Measurements from ENCODE around the gene SEPTIN1.

DNA sequence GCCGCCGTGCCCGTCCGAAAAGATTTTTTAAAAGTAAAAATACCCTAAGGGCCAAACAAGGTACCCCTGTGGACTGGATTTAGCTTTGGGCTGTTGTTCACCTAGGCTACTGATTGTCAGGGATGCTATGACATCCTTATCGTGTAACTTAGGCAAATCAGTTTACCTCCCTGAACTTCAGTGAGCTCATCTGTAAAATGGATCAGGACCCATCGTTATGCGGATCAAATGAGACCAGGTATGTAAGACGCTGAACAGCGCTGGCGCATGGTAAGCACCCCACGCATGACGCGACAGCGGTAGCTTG is 24.4 kb upstream of the SEPTIN1 start:
- TF ChIP-seq POLR2A (IDR thresholded peaks at IDR 0.05; ENCODE audit: borderline replicate concordance, extremely low read depth, insufficient read depth, insufficient read length) = no peak
- TF ChIP-seq, protein P1, sequence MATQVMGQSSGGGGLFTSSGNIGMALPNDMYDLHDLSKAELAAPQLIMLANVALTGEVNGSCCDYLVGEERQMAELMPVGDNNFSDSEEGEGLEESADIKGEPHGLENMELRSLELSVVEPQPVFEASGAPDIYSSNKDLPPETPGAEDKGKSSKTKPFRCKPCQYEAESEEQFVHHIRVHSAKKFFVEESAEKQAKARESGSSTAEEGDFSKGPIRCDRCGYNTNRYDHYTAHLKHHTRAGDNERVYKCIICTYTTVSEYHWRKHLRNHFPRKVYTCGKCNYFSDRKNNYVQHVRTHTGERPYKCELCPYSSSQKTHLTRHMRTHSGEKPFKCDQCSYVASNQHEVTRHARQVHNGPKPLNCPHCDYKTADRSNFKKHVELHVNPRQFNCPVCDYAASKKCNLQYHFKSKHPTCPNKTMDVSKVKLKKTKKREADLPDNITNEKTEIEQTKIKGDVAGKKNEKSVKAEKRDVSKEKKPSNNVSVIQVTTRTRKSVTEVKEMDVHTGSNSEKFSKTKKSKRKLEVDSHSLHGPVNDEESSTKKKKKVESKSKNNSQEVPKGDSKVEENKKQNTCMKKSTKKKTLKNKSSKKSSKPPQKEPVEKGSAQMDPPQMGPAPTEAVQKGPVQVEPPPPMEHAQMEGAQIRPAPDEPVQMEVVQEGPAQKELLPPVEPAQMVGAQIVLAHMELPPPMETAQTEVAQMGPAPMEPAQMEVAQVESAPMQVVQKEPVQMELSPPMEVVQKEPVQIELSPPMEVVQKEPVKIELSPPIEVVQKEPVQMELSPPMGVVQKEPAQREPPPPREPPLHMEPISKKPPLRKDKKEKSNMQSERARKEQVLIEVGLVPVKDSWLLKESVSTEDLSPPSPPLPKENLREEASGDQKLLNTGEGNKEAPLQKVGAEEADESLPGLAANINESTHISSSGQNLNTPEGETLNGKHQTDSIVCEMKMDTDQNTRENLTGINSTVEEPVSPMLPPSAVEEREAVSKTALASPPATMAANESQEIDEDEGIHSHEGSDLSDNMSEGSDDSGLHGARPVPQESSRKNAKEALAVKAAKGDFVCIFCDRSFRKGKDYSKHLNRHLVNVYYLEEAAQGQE (IDR thresholded peaks at IDR 0.05; ENCODE audit: low read depth) = no peak
- no peak for TF ChIP-seq YY1 (IDR thresholded peaks at IDR 0.05; ENCODE audit: extremely low read depth, insufficient replicate concordance, low read depth, low read length)
- TF ChIP-seq, protein P2, sequence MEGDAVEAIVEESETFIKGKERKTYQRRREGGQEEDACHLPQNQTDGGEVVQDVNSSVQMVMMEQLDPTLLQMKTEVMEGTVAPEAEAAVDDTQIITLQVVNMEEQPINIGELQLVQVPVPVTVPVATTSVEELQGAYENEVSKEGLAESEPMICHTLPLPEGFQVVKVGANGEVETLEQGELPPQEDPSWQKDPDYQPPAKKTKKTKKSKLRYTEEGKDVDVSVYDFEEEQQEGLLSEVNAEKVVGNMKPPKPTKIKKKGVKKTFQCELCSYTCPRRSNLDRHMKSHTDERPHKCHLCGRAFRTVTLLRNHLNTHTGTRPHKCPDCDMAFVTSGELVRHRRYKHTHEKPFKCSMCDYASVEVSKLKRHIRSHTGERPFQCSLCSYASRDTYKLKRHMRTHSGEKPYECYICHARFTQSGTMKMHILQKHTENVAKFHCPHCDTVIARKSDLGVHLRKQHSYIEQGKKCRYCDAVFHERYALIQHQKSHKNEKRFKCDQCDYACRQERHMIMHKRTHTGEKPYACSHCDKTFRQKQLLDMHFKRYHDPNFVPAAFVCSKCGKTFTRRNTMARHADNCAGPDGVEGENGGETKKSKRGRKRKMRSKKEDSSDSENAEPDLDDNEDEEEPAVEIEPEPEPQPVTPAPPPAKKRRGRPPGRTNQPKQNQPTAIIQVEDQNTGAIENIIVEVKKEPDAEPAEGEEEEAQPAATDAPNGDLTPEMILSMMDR (IDR thresholded peaks at IDR 0.05 in 2 of 3, conservative IDR thresholded peaks at IDR 0.05 in 1 of 3; ENCODE audit: borderline replicate concordance in 1 of 3, insufficient read depth in 1 of 3, low read depth in 2 of 3, low read length in 2 of 3) = no peak
- TF ChIP-seq EZH2 (IDR thresholded peaks at IDR 0.05) = no peak
- TF ChIP-seq ZNF274 (IDR thresholded peaks at IDR 0.05; ENCODE audit: low read depth, low read length) = no peak
- no peak for TF ChIP-seq EGR1 (IDR thresholded peaks at IDR 0.05; ENCODE audit: low read depth)
- no peak for TF ChIP-seq CEBPB (IDR thresholded peaks at IDR 0.05; ENCODE audit: low read depth)
- no peak for TF ChIP-seq RAD21 (IDR thresholded peaks at IDR 0.05; ENCODE audit: low read depth)
- TF ChIP-seq, protein P3, sequence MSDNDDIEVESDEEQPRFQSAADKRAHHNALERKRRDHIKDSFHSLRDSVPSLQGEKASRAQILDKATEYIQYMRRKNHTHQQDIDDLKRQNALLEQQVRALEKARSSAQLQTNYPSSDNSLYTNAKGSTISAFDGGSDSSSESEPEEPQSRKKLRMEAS (IDR thresholded peaks at IDR 0.05) = no peak
- TF ChIP-seq, protein P4, sequence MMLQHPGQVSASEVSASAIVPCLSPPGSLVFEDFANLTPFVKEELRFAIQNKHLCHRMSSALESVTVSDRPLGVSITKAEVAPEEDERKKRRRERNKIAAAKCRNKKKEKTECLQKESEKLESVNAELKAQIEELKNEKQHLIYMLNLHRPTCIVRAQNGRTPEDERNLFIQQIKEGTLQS (IDR thresholded peaks at IDR 0.05) = no peak
- no peak for TF ChIP-seq SIN3A (IDR thresholded peaks at IDR 0.05; ENCODE audit: low read depth)

Measured in HCT116 (cell line).